ENCODE data around the gene LRP8.

- TF ChIP-seq, protein P1, sequence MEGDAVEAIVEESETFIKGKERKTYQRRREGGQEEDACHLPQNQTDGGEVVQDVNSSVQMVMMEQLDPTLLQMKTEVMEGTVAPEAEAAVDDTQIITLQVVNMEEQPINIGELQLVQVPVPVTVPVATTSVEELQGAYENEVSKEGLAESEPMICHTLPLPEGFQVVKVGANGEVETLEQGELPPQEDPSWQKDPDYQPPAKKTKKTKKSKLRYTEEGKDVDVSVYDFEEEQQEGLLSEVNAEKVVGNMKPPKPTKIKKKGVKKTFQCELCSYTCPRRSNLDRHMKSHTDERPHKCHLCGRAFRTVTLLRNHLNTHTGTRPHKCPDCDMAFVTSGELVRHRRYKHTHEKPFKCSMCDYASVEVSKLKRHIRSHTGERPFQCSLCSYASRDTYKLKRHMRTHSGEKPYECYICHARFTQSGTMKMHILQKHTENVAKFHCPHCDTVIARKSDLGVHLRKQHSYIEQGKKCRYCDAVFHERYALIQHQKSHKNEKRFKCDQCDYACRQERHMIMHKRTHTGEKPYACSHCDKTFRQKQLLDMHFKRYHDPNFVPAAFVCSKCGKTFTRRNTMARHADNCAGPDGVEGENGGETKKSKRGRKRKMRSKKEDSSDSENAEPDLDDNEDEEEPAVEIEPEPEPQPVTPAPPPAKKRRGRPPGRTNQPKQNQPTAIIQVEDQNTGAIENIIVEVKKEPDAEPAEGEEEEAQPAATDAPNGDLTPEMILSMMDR (IDR thresholded peaks at IDR 0.05 in 4 of 5, conservative IDR thresholded peaks at IDR 0.05 in 1 of 5), result no peak
- no peak for TF ChIP-seq POLR2A (IDR thresholded peaks at IDR 0.05)
Measured at GRCh38 chr1:53270107-53270506, 57.8 kb downstream of the LRP8 start.
